Measurements from ENCODE around the gene ZNF746.
"Not testable (repeated sequence)": the region's sequence is repeated elsewhere in the genome, so short reads cannot be mapped to it uniquely, and the experiment has no call there.

Gene ZNF746

DNA sequence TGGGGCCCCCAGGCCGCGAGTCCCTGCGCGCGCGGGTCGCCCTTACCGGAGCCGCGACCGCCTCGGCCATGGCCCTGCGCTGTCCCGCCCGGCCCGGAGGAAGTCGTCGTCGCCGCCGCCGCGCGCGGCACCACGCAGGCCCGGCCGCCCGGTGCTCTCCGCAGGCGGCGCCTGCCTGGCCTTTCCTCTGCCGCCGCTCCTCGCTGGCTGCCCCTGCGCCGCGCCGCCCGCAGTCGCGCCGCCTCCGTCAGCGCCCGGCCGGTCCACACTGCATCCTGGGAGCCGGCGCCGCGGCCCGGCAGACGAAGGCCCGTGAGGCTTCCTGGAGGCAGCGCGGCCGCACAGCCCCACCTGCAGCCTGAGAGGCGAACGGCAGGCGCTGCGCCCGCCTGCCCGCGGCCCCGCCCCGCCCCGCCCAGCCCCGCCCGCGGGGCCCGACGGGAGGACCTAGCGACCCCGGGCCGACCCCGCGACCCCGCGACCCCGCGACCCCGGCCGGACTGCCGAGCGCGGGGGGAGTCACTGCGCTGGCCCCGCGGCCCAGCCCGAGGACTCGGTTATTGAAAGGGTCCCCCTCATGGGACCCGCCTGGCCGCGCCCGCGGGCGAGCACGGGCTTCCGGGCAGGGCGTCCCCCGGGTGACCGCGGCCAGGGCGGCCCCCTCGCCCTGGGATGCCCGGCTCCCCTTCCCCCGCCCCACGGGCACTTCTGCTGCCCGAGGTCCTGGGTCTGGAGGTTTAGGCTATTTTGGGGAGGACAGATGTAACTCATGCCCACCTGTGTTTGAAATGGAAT, at the start of gene ZNF746:
Gene ZNF746, minus strand, starts transcription at position 343 of the 795 bp plus-strand sequence. Its CDS starts 273 bp downstream, at position 70.
- DNase-seq = peak; percentile 85

DNA sequence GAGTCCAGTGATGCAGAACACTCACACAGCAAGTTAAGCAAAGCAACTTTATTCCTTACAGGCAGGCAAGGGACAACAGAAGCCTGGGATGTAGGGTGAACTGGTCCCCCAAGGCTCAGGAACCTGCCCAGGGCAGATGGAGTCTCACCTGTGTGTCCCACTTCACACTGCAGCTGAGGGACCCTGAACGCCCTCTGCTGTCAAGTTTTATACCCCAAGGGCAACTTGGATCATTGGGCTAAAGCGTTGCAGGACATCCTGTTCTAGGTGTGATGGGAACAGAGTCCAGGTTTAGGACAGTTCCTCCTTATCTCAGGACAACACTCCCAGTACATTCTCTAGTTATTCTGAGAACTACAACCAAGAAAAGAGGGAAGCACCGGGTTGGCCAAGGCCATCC, 49.5 kb upstream of the ZNF746 start:
- no peak for DNase-seq

DNA sequence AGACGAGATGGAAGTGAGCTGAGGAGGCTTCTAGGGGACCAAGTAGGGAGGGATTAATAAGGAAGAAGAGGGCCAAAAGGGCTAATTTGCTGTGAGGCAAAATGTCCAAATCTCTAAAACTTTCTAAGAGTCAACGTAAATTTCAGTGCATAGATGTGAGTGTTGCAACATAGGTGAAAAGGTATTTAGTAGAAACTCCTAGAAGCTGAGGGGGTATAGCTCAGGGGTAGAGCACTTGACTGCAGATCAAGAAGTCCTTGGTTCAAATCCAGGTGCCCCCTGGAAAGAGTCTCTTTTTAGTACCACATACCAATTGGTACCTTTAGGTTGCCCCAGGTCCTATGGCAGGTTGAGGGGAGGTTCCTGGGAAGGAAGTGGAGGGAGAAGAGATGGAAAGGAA, 48.7 kb upstream of the ZNF746 start:
- DNase-seq = no peak

DNA sequence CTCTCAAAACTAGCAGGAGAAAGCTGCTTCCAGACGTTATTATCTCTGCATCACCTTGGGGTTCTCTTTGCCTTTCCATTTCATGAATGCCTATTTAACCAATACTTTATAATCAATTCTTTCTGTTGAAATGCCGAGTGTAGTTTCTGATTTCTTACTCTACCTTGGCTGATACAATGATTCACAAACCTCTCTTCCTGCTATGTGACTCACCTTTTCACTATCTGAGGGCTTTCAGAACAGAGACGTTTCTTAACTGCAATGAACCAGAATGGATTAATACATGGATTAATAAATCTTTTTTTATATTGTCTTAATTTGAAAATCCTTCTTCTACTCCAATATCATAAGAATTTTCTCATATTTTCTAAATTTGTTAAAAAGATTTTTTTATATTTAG, 46.4 kb upstream of the ZNF746 start:
- no peak for DNase-seq

DNA sequence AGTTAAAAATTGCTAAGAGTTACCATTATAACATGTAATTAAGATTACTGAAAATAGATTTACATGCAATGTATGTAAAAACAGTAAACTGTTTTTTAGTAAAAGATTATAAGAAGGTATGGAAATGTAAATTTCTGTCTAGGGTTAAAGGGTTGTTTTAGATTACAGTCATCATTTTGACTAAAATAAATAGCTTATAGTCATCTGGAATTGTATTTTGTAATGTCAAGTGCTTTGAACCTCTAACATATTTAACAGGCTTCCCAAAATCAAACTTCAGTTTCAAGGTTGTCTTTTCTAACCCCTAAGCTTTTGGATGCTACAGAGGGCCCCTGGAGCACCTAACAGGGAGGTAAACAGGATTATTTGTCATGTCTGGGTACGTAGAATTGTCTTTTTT, 35.0 kb upstream of the ZNF746 start:
- no peak for DNase-seq

DNA sequence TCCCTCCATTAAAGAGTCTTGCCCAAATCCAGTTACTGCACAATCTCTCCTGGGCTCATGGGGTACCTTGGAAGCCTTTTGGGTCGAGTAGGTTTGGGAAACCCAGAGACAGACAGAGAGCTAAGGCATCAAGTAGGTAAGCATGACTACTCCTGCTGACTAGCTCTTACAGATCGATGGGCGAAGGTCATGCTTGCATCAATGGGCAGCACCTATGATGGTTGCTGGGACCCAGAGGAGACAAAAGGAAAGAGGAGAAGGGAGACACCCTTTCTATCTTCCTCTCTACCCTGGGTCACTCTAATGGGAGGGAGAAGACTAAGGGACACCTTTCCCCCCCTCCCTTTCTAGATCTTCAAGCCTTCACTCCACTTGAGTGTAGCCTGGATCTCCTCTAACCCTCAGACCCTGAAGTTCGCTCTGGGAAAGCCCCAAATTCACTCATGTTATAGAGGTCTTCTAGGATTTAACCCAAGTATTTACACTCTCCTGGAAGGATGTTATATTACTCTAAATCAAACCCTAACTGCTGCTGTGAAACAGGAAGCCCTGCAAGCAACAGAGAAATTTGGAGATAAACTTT, 31.6 kb upstream of the ZNF746 start:
- no peak for DNase-seq

DNA sequence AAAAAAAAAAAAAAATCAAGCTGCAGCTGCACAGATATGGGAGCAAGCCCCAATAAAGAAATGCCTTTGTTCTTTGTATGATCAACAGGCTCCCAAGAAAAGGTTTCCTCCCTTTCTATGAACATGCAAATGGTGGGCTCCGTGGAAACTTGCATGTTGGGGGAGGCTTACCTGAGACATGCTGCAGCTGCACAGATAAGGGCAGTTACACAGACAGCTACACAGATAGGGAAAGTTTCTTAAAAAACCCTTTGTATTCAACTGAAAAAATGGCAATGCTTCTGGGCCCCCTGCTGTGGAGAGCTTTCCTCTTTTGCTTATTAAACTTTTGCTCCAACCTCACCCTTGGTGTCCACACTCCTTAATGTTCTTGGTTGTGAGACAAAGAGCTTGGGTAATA, 29.8 kb upstream of the ZNF746 start:
- no peak for DNase-seq

DNA sequence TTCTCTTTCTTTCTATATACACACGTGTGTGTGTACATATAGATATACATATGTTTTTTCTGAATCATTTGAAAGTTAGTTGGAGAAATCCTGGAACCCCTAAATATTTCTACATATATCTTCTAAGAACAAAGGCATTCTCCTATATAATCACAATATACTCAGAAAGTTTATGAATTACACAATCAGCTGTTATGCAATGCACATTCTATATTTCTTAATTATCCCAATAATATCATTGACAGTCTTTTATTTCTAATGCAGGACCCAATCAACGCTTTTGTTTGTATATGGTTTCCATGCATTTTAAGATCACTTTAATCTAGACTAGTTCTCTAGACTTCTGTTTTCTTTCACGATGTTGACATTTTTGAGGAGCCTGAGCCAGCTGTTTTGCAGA, 27.7 kb upstream of the ZNF746 start:
- DNase-seq = no peak

DNA sequence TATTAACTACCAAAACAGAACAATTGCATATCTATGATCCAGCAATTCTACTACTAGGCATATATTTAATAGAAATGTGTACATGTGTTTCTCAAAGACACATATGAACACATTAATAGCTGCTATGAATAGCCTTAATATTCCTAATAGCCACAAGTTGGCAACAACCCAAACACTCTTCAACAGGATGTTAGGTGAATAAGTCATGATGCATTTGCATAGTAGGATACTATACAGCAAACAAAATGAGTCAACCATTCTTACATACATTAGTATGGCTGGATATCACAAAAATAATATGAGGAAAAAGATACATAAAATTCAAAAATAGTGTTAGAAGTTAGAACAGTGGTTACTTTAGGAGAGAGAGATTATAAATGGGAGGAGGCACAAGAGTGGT, 26.8 kb upstream of the ZNF746 start:
- no peak for DNase-seq

DNA sequence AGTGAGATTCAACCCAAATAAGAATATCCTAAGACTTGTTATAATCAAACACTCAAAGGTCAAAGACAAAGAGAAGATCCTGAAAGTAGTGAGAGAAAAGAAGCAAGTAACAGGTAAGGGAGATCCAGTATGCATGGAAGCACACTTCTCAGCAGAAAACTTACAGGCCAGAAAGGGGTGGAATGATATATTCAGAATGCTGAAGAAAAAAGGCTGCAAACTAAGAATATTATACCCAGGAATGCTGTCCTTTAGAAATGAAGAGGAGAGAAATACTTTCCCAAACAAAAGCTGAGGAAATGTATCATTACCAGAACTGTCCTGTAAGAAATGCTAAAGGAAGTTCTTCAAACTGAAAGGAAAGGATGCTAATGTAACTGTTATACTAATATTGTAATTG, 12.6 kb upstream of the ZNF746 start:
- DNase-seq = no peak

DNA sequence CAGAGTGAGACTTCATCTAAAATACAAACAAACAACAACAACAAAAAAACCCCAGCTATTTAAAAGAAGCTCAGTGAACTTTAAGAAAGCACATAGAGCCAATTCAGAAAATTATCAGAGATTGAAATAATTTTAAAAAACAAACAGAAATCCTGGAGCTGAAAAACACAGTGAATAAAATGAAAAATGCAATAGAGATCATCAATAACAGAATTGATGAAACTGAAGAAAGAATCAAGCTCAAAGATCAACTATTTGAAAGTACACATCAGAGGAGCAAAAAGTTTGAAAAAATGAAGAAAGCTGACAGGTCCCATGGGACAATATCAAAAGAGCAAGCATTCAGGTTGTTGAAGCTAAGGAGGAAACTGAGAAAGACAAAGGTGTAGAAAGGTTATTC, 12.2 kb upstream of the ZNF746 start:
- DNase-seq = no peak

DNA sequence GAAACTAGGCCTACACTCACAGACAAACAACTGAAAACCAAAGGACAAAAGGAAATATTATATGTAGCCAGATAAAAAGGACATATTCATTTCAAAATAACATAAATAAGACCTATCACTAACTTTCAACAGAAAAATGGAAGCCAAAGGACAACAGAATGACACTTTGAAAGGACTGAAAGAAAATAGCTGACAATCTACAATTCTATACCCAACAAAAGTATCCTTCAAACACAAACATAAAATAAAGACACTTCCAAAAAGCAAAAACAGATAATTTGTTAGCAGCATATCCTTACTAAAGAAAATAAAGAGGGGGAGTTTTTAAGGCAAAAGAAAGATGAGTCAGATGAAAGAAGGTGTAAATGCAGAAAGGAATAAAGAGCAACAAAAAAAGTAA, 7.9 kb upstream of the ZNF746 start:
- no peak for DNase-seq

DNA sequence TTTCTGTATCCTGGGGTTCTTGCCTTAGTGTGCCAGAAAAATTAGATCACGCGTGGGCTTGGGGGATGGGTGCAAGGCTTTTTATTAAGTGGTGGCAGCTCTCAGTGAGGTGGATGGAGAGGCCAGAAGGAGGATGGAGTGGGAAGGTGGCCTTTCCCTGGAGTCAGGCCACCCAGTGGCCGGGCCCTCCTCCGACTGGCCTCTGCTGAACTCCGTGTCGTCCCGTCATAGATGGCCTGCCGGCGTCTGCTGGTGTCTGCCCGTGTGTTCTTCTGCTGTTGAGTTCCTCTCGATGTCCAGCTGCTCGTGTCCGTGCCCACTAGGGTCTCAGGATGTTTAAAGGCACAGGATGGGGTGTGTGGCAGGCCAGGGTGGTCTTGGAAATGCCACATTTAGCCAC, 4.0 kb upstream of the ZNF746 start:
- no peak for DNase-seq

DNA sequence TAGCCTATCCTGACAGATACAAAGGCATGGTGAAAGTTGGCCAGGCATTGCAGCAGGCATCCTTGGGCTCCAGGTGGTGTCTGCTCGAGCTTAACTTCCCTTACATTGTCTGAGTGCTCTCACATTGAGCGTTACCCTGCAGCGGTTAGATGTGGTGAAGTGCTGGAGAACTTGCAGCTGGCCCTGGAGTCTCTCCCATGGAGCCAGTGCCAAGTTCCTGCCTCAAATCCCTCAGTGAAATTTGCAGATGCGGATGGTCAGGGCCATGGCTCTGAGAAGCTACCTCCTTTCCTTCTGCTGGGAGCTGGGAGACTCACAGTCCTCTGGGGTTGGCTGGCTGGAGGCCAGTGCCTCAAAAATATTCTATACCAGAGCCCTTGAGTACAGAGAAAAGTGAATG, 3.3 kb upstream of the ZNF746 start:
- DNase-seq = no peak

DNA sequence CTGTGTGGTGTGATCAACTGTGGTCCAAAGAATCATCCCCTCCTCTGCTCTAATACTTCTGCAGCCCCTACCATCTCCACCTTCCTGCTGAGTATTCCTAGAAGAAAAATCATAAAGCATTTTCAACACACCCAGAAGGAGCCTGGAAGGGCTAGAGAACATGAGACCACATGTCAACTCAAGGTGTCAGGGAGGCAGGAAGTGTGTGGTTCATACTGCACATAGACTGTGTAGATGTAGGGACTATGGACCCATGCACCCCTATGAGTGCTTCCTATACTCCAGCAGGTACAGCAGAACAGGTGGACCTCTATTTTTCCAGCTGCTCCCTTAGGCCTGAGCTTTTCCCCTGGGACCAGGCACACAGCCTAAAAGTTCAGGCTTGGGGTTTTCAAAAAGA, 2.6 kb upstream of the ZNF746 start:
- no peak for DNase-seq

DNA sequence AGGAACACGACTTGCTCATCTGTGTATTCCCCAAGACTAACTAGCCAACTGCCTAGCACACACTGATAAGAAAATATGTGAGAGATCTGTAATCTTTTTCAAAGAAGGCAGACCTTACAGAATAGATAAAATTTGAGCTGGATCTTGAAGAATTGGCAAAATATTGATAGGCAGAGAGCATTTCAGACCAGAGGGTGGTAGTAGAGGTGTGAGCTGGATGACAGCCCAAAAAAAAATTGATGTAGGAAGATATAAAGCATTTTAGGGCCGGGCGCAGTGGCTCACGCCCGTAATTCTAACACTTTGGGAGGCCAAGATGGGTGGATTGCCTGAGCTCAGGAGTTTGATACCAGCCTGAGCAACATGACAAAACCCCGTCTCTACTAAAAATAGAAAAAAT, 1.2 kb upstream of the ZNF746 start:
- no peak for DNase-seq

DNA sequence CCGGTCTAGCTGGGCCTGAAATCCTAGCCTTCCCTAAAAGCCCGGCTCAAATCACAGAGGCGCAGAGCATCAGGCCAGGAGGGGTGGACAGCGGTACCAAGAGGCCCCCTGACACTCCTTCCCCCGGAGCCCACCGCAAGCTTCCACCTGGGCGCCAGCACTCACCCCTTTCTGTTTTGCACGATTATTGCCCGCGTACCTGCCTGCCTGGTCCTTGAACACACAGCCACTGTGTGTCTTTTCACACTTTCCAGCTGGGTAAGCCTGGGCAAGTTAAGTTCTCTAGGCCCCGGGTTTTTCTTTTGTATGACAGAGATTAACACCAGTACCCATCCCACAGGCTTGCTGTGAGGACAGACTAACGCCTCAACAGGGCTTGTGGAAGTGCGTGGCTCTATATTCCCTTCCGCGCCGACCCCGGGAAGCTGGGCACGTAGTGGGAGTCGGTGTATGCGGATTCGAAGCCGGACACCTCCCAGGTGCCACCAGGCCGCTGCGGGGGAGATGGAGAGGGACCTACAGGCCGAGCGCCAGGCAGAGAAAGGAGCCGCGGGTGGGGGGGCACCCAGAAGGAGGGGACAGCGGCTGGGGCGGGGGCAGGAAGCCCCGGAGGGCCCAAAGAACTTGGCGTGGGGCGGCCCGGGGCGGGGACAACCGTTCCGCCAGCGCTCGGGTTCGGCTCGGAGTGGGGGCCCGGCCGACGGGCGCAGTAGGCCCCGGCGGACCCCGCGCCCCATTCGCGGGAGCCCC, 792 bp downstream of the ZNF746 start:
- DNase-seq = peak; percentile 27

DNA sequence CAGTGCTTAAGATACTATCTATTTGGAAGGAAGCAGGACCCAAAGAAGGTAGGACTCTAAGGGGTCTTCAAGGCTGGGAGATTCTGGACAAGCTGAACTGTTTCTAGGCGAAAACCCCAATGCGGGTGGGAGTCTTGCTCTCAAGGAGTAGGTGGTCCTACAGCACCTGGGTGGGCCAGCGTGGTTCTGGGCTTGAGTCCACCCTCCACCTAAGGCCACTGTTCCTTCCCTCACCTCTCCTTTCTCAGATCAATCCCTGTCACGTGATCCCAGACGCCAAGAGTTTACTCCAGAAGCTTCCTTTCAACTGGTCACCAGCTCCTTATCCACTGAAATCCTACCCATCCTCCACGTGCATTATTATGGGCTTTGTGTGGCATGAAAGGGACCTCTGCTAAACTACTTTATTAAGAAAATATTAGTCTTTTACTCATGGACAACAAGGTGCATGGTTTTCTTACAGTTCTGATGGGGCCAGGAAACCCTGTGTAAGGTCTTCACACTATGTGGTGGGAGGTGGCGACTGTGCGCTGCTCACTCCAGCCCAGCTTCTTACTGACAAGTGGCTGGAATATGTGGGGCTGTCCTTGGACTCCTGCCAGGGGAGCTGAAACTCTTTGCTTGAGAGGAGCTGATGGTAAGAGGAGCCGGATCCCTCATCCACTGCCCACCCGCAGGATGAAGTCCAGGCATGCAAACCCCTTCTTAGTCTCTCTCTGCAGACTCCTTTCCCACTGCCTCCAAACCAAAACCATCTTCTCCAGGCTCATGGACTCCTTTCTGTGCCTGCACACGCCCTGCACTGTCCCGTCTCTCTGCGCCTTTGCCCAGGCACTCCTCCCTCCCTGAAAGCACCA, 1.6 kb downstream of the ZNF746 start:
- no peak for DNase-seq

DNA sequence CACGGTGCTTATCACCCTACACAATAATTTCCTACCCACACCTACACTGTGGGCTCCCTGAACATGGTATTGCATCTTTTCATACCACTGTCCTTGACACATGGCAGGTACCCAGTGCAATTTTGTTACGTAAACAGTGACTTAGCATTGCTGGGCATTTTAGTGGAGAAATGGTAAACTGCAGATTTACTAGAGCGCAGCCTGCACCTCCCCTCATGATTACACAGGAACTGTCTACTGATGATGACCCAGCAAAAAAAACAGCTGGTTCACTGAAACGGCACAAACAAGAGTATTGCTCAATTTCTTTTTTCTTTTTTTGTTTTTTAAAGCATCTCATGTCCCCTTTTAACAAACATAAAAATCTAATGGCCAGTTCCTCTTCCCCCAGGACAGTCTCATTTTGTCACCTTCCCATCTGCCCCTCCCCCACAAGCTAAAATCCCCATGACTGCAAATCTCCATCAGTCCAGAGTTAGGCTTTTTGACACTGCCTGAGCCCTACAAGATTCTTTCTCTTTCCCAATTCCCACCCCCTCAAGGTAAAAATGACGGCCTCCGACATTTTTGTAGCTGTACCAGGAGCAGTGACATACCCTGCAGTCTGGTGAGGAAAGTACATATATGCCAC, 2.8 kb downstream of the ZNF746 start:
- no peak for DNase-seq

DNA sequence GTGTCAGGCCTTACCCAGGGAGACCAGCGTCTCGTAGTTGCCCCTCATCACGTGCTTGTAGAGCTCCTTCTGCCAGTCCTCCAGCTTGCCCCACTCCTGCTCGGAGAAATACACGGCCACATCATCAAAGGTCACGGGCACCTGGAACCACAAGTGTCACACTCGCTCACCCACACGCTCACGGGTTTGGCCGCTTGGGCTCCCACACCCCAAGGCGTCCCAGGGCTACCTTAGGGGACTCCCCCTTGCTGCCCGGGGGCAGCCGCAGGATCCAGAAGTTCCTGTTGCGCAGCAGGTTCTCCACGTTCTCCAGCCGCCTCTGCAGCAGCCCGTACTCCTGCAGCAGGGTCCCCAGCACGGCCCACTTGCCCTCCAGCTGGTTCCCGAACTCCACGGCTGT, 3.6 kb downstream of the ZNF746 start:
- not testable (repeated sequence) for DNase-seq

DNA sequence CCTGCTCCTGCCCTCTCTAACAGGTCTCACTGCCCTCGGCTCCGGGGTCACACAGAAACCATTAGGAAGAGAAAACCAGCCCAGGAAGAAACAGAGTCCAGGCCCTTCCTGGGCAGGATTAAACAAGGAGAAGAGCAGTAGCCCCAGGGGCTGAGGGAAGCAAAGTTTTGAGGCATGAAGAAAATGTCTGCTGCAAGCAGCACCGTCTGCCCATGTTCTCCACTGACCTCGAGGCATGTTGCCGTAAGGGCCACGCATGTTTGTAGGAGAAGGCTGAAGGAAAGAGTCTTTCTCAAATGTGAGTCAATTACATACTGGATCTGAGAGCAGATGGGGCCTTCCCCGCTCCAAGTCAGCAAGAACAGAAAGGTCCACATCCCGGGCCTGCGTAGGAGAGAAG, 4.2 kb downstream of the ZNF746 start:
- no peak for DNase-seq

DNA sequence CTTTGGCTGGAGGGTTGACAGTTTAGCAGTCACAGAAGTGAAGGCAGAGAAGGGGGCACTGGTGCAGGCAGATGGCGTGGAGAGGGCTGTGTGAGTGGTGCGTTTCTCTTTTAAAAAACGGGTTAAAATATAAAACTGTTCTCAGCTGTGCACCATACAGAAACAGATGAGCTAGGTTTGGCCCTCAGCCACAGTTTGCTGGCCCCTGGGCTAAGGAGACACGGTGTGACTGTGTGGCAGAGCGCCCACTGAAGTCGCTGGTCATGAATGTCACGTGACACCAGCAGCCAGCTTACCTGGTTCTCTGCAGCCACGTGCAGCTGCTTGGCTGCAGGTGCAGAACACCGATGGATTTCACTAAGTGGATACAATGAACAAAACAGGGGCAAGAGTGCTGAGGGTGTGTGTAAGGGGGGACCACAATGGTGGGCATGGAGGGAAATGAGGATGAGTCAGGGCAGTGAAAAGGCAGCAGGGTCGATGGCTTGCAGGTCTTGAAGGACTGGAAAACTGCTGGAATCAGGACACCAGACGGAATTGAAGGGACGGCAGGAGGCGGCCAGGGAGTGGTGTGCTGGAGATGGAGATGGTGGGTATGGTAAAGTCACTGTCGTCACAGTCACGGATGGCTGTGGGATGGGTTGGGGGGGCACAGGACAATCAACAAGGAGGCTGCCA, 7.4 kb downstream of the ZNF746 start:
- no peak for DNase-seq
